GM12878 (cell line): ENCODE results near the gene PCBP4. TPM values are rescaled to one million over a fixed set of nuclear protein-coding genes. Genes with fewer than 3 reads are reported as not detected.

Source experiments
- ATAC-seq: fragments of 200-7000 bp; cut with Tn5 transposase; 3 replicates; pipeline ENCODE4 v1.9.1; 2020; ENCODE audit warnings: mild to moderate bottlenecking, moderate library complexity
- BruUV-seq: library from RNA; stranded (reverse); fragments of 400-500 nt; replicated peaks from 2 replicates; lab custom pipeline; 2021; lab: Mats Ljungman, UMichigan
- CTCF ChIA-PET: fragments of 300-600 bp; sonication (Branson Sonifier 250); formaldehyde crosslinking; extraction: SDS; loops from one replicate; lab custom pipeline; 2021; ENCODE audit warnings: inconsistent platforms; lab: Yijun Ruan, JAX
- POLR2A ChIA-PET: fragments of 350-600 bp; formaldehyde crosslinking; extraction: SDS; loops from one replicate; lab custom pipeline; 2021; ENCODE audit warnings: inconsistent platforms; lab: Charles Lee
- RAD21 ChIA-PET: fragments of 300-600 bp; sonication (Branson Sonifier 250); formaldehyde crosslinking; loops from one replicate; lab custom pipeline; 2023; ENCODE audit warnings: antibody characterized with exemption; ENCODE audit not compliant: unreplicated experiment; lab: Charles Lee
- SMC1A ChIA-PET: fragments of 300-600 bp; sonication (Branson Sonifier 250); formaldehyde crosslinking; loops from one replicate; lab custom pipeline; 2023; ENCODE audit not compliant: unreplicated experiment, uncharacterized antibody; lab: Charles Lee
- DNase-seq: peaks from one replicate; pipeline ENCODE4 v3.0.0-alpha.2; 2011; ENCODE audit warnings: low read depth, low spot score
- FAIRE-seq: peaks from 3 replicates; lab custom pipeline; 2011; peaks lifted over from hg19 to GRCh38; lab: Jason Lieb, UNC
- H2AFZ ChIP-seq: 2 replicates; pipeline ENCODE4 v1.6.0; 2011; ENCODE audit warnings: low read depth, low read length, control low read depth; ENCODE audit not compliant: control insufficient read depth
- H3K27ac ChIP-seq: 2 replicates; pipeline ENCODE4 v1.5.1; 2011; ENCODE audit warnings: control low read depth; ENCODE audit not compliant: control insufficient read depth, insufficient read depth
- H3K27me3 ChIP-seq, 2 experiments: replicated peaks in 1 of 2; 2 replicates each; pipeline versions ENCODE4 v1.6.0 to v1.6.1; 2011; ENCODE audit warnings: low read length in 1 of 2; ENCODE audit not compliant: control insufficient read depth in 2 of 2, insufficient read depth in 2 of 2
- H3K36me3 ChIP-seq, 2 experiments: 2 replicates each; pipeline ENCODE4 v1.5.1; 2011; ENCODE audit warnings: low read length in 1 of 2; ENCODE audit not compliant: control insufficient read depth in 2 of 2, insufficient read depth in 2 of 2
- H3K4me1 ChIP-seq: 2 replicates; pipeline ENCODE4 v1.6.1; 2011; ENCODE audit warnings: mild to moderate bottlenecking, low read length, moderate library complexity, mixed read lengths; ENCODE audit not compliant: control insufficient read depth, insufficient read depth
- H3K4me2 ChIP-seq: 2 replicates; pipeline ENCODE4 v1.6.0; 2011; ENCODE audit warnings: control low read depth; ENCODE audit not compliant: control insufficient read depth, insufficient read depth
- H3K4me3 ChIP-seq: fragments of 200-600 bp; sonication (generic); 2 replicates; pipeline ENCODE4 v1.5.1; 2016
- H3K79me2 ChIP-seq: 2 replicates; pipeline ENCODE4 v1.6.0; 2011; ENCODE audit warnings: low read length; ENCODE audit not compliant: control insufficient read depth, insufficient read depth
- H3K9ac ChIP-seq: 2 replicates; pipeline ENCODE4 v1.8.0; 2011; ENCODE audit warnings: low read length, control low read depth, mixed read lengths; ENCODE audit not compliant: control insufficient read depth, insufficient read depth
- H3K9me3 ChIP-seq: replicated peaks from 3 replicates; pipeline ENCODE4 v1.5.1; 2011; ENCODE audit warnings: mild to moderate bottlenecking, low read length; ENCODE audit not compliant: control insufficient read depth, insufficient read depth
- H4K20me1 ChIP-seq: 2 replicates; pipeline ENCODE4 v1.6.0; 2011; ENCODE audit not compliant: control insufficient read depth, insufficient read depth
- ATF3 ChIP-seq: IDR thresholded peaks from 2 replicates; pipeline ENCODE4 v1.6.1; 2011; ENCODE audit warnings: low read depth, mild to moderate bottlenecking, low read length, moderate library complexity, borderline replicate concordance; ENCODE audit errors: extremely low read depth
- CBFB ChIP-seq: IDR thresholded peaks from 2 replicates; pipeline ENCODE4 v1.6.1; 2016; ENCODE audit warnings: antibody characterized with exemption, low read depth
- CEBPB ChIP-seq, 2 experiments: fragments of 150-350 bp in 1 of 2; IDR thresholded peaks; 2 replicates each; pipeline ENCODE4 v1.6.1; 2012 to 2014; ENCODE audit warnings: low read depth in 2 of 2, low read length in 2 of 2, borderline replicate concordance in 1 of 2, inconsistent platforms in 1 of 2
- E2F8 ChIP-seq: fragments of 450-650 bp; IDR thresholded peaks from 2 replicates; pipeline ENCODE4 v1.6.1; 2018; ENCODE audit warnings: mild to moderate bottlenecking, low read depth, moderate library complexity; ENCODE audit not compliant: partially characterized antibody
- EGR1 ChIP-seq, 2 experiments: IDR thresholded peaks; 1 replicate in 1 of 2; 2 replicates in 1 of 2; pipeline ENCODE4 v1.6.1; 2011 to 2012; ENCODE audit warnings: low read depth in 2 of 2, low read length in 2 of 2, borderline replicate concordance in 1 of 2, mild to moderate bottlenecking in 1 of 2, moderate library complexity in 1 of 2
- GATAD2B ChIP-seq: fragments of 450-650 bp; conservative IDR thresholded peaks from 2 replicates; pipeline ENCODE4 v1.6.1; 2017; ENCODE audit warnings: low read depth, mild to moderate bottlenecking, moderate library complexity
- IRF4 ChIP-seq: IDR thresholded peaks from 2 replicates; pipeline ENCODE4 v1.6.1; 2011; ENCODE audit warnings: low read depth, low read length
- POU2F2 ChIP-seq: IDR thresholded peaks from 3 replicates; pipeline ENCODE4 v1.6.1; 2011; ENCODE audit warnings: low read depth, mild to moderate bottlenecking, low read length, borderline replicate concordance
- RUNX3 ChIP-seq: IDR thresholded peaks from 2 replicates; pipeline ENCODE4 v1.6.1; 2012; ENCODE audit warnings: low read length, inconsistent platforms
- WGBS: methylation state at CpG from one replicate; pipeline ENCODE4 v1.1.6; 2016; ENCODE audit warnings: low lambda C conversion rate; ENCODE audit not compliant: insufficient replicate concordance, insufficient coverage; ENCODE audit errors: missing lambda C conversion rate; 5-methylcytosine and 5-hydroxymethylcytosine counted together
- in situ Hi-C: fragments of 300-500 bp; cut with MboI; formaldehyde crosslinking; loops from 9 replicates; pipeline ENCODE4 v1.14.3; 2018; ENCODE audit warnings: mixed read lengths
- intact Hi-C: fragments of 100-400 bp; cut with micrococcal nuclease; formaldehyde crosslinking; loops from one replicate; pipeline ENCODE4 v1.14.2; 2022; ENCODE audit not compliant: unreplicated experiment
- polyA plus RNA-seq, 11 experiments: library from polyadenylated mRNA; depleted of rRNA in 4 of 11; unstranded in 6 of 11; stranded (reverse) in 5 of 11; fragments of >200 nt; fragmentation: Nextera tagmentation in 4 of 11; fragmentation: Illumina TruSeq in 1 of 11; extraction: Ambion mirVana in 4 of 11; extraction: Trizol in 1 of 11; gene quantifications; 1 replicate in 1 of 11; 2 replicates in 10 of 11; pipeline versions ENCODE4 v1.2.1 to v1.2.3, GENCODE V29; 2011 to 2016; ENCODE audit warnings: inconsistent platforms in 2 of 11, missing spikeins in 2 of 11, low read depth in 1 of 11
- total RNA-seq, 4 experiments: library from RNA; depleted of rRNA in 3 of 4; stranded (reverse); fragments of >200 nt in 3 of 4; fragmentation: Illumina TruSeq in 1 of 4; extraction: Trizol in 1 of 4; gene quantifications; 2 replicates each; pipeline versions ENCODE4 v1.2.1 to v1.2.3, GENCODE V29; 2013 to 2021
- TF ChIP-seq, protein P1 (sequence below): IDR thresholded peaks from 2 replicates; pipeline ENCODE4 v1.6.1; 2011; ENCODE audit warnings: low read depth, low read length, improper control_type of control experiment, borderline replicate concordance
- TF ChIP-seq, protein P2 (sequence below): fragments of 450-650 bp; formaldehyde crosslinking; IDR thresholded peaks from 2 replicates; pipeline ENCODE4 v1.4.0; 2022; ENCODE audit warnings: mild to moderate bottlenecking, moderate library complexity
- TF ChIP-seq, protein P3 (sequence below), 3 experiments: IDR thresholded peaks in 2 of 3; conservative IDR thresholded peaks in 1 of 3; 2 replicates each; pipeline ENCODE4 v1.5.1; 2011; ENCODE audit warnings: low read depth in 3 of 3, low read length in 3 of 3, mild to moderate bottlenecking in 3 of 3, control low read depth in 2 of 3, moderate library complexity in 2 of 3, inconsistent platforms in 1 of 3, mixed read lengths in 1 of 3; ENCODE audit not compliant: control insufficient read depth in 2 of 3, insufficient read depth in 1 of 3; ENCODE audit errors: extremely low read depth in 1 of 3

PCBP4 gene
- total and polyA plus RNA-seq, 10 of the 15 experiments (the other 5 are each of a cell fraction or from before 2014, with no cell fraction given) = 0.05 to 14.5 (median 4.2) TPM

DNA sequence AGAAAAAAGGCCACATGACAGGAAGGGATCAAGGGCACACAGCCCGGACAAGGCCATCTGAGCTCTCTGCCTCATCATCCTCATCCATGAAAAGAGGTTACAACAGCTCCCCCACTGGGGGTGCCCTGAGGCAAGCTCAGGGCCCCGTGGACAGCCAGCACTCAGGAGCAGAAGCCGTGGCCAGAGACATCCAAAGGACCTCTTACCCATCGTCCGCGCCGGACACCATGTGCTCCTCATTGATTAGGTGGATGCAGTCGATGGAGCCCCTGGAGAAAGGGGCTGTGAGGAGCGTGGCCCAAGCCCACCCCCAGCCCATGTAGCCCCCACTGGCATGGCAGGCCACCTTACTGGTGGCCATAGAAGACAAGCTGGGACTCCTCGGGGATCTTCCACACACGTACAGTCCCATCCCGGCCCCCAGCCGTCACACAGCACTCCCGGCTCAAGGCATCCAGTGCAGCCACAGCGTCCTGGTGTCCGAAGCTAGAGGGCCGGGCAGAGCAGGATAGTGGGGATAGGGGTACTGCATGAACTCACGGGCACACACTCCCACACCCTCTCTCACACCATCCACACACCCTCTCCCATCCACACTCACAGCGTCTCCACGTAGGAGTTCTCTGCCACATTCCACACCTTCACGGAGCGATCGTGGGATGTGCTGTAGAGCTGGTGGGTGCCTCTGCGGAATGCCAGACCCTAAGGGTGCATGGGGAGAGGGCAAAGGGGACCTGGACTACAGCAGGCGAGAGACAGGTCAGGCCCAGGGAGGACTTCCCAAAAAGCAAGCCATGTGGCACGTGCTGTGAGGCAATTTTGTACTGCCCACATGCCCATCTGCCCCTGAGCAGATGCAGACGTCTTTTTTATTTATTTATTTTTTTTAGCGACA, 32.0 kb downstream of the PCBP4 start:
- ChIA-PET POLR2A (no interaction called here), RAD21 (interaction anchor here (1.0 kb wide), 1 partner anchor 77 kb away, joined by 4 read pairs; no protein-coding TSS in a partner anchor), SMC1A (no interaction called here), CTCF (no interaction called here)
- H3K9me3 ChIP-seq = no peaks in the 10 kb centered on the region
- intact Hi-C loops = no loop called here
- BruUV-seq = no TSS peak
- WGBS = 95% methylated on average over 28 of the region's 28 CpGs
- FAIRE-seq (no peak), DNase-seq (no peak), ATAC-seq (no peak)
- no peaks in the 10 kb centered on the region; the same call in 1 of the 2 replicates for H3K4me1 ChIP-seq
- no peak overlapping the region for H2AFZ ChIP-seq
- H3K79me2 ChIP-seq = peaks cover 12% of the 10 kb centered on the region
- in situ Hi-C loops = no loop called here
- H3K4me3 ChIP-seq = no peak overlapping the region
- no peak overlapping the region for H3K4me2 ChIP-seq
- H3K36me3 ChIP-seq = peaks cover 15 to 40% of the 10 kb centered on the region in 2 experiments
- H3K9ac ChIP-seq = no peak overlapping the region
- H4K20me1 ChIP-seq = no peaks in the 10 kb centered on the region
- no peaks in the 10 kb centered on the region for H3K27me3 ChIP-seq
- H3K27ac ChIP-seq = no peak overlapping the region
- TF ChIP-seq ATF3 (no peak), GATAD2B (no peak), POU2F2 (no peak), CEBPB (IDR thresholded peaks at IDR 0.05; ENCODE audit: borderline replicate concordance in 1 of 2, low read depth in 2 of 2, low read length in 2 of 2) (no peak), EGR1 (IDR thresholded peaks at IDR 0.05; ENCODE audit: borderline replicate concordance in 1 of 2, low read depth in 2 of 2, low read length in 2 of 2) (no peak), CBFB (no peak), IRF4 (no peak), RUNX3 (no peak), E2F8 (no peak)
- TF ChIP-seq, protein P1, sequence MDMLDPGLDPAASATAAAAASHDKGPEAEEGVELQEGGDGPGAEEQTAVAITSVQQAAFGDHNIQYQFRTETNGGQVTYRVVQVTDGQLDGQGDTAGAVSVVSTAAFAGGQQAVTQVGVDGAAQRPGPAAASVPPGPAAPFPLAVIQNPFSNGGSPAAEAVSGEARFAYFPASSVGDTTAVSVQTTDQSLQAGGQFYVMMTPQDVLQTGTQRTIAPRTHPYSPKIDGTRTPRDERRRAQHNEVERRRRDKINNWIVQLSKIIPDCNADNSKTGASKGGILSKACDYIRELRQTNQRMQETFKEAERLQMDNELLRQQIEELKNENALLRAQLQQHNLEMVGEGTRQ = no peak
- TF ChIP-seq, protein P2, sequence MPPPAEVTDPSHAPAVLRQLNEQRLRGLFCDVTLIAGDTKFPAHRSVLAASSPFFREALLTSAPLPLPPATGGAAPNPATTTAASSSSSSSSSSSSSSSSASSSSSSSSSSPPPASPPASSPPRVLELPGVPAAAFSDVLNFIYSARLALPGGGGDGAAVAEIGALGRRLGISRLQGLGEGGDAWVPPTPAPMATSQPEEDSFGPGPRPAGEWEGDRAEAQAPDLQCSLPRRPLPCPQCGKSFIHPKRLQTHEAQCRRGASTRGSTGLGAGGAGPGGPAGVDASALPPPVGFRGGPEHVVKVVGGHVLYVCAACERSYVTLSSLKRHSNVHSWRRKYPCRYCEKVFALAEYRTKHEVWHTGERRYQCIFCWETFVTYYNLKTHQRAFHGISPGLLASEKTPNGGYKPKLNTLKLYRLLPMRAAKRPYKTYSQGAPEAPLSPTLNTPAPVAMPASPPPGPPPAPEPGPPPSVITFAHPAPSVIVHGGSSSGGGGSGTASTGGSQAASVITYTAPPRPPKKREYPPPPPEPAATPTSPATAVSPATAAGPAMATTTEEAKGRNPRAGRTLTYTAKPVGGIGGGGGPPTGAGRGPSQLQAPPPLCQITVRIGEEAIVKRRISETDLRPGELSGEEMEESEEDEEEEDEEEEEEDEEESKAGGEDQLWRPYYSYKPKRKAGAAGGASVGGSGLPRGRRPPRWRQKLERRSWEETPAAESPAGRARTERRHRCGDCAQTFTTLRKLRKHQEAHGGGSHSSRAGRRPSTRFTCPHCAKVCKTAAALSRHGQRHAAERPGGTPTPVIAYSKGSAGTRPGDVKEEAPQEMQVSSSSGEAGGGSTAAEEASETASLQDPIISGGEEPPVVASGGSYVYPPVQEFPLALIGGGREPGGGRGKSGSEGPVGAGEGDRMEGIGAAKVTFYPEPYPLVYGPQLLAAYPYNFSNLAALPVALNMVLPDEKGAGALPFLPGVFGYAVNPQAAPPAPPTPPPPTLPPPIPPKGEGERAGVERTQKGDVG (CRISPR knock-in tag) = no peak
- TF ChIP-seq, protein P3, sequence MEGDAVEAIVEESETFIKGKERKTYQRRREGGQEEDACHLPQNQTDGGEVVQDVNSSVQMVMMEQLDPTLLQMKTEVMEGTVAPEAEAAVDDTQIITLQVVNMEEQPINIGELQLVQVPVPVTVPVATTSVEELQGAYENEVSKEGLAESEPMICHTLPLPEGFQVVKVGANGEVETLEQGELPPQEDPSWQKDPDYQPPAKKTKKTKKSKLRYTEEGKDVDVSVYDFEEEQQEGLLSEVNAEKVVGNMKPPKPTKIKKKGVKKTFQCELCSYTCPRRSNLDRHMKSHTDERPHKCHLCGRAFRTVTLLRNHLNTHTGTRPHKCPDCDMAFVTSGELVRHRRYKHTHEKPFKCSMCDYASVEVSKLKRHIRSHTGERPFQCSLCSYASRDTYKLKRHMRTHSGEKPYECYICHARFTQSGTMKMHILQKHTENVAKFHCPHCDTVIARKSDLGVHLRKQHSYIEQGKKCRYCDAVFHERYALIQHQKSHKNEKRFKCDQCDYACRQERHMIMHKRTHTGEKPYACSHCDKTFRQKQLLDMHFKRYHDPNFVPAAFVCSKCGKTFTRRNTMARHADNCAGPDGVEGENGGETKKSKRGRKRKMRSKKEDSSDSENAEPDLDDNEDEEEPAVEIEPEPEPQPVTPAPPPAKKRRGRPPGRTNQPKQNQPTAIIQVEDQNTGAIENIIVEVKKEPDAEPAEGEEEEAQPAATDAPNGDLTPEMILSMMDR (IDR thresholded peaks at IDR 0.05 in 2 of 3, conservative IDR thresholded peaks at IDR 0.05 in 1 of 3; ENCODE audit: control insufficient read depth in 2 of 3, extremely low read depth in 1 of 3, insufficient read depth in 1 of 3, low read depth in 3 of 3, low read length in 3 of 3) = no peak
